ENCODE measurements around the gene DYNC2H1.
"Not testable (repeated sequence)": the region's sequence is repeated elsewhere in the genome, so short reads cannot be mapped to it uniquely, and the experiment has no call there.

Gene DYNC2H1

DNA sequence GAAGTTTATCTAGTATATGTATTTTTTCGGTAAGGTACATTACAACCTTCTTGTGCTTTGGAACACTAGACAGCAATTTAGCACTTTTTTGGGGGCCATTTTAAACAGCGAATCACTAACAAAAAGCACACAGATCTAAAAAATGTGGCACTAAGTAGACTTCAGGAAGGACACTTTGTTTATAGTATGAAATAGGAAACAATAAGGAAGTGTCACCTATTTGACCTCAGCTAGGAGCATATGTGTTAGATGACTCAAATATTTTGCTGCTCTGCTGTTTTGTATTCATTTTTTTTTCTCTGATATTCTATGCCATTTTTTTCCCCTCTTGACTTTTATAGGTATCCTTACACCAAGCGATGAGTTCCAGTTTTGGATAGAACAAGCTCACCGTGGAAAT, 5.6 kb downstream of the DYNC2H1 start:
- no peak for DNase-seq (ENCODE audit: low read depth)

DNA sequence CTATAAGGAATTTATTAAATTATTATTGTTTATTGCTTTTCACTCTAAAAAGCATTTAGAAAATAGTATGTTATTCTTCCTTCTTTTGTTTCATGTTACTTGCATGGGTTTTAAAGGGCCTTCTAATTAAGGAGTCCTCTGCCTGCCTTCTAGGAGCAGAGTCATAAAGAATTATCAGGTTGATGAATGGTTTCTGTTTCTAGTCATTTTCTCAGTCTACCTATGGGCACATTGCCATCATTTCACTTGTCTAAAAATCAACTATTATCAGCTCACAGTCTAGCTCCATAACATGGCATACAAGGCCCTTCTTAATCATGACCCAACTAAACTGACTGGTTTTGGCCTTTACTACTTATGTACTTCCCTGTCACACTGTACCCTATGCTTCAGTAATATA, 16.2 kb downstream of the DYNC2H1 start:
- DNase-seq (ENCODE audit: low read depth), result no peak

DNA sequence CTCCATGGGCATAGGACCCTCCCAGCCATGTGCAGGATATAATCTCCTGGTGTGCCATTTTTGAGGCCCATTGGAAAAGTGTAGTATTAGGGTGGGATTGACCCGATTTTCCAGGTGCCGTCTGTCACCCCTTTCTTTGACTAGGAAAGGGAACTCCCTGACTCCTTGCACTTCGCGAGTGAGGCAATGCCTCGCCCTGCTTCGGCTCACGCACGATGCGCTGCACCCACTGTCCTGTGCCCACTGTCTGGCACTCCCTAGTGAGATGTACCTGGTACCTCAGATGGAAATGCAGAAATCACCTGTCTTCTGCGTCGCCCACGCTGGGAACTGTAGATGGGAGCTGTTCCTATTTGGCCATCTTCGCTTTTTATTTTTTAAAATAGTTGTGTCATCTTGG, 32.8 kb downstream of the DYNC2H1 start:
- not testable (repeated sequence) for DNase-seq (ENCODE audit: low read depth)

DNA sequence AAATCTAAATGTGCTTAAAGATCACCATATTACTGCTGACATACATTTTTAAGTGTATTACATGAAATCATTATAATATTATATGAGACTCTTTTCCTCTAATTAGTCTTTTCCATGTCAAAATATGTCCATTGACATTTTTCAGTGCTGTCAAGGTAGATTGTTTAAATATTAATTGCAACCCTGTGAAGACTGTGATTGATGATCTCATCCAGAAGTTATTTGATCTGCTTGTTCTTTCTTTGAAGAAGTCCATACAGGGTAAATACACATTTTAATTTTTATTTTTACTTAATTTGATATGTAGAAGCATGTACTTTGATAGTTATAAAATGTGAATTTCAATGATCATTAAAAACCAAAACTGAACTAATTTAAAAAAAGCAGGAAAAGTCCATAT, 38.4 kb downstream of the DYNC2H1 start:
- no peak for DNase-seq (ENCODE audit: low read depth)

DNA sequence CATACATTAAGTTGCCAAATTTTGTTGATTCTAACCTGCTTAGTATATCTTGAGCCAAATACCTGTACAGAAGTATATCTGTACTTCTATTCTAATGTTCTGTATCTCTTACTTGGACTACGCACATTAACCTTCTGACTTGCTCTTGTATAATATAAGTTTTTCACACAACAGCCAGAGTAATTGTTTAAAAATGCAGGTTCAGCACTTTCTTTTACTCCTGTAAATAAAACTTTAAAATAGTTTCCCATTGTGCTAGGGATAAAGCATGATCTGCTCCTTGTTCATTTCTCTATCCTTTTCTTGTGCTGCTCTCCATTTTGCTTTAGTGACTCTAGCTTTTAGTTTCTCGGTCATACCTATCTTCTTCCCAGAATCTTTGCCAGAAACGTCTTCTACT, 48.3 kb downstream of the DYNC2H1 start:
- no peak for DNase-seq (ENCODE audit: low read depth)

DNA sequence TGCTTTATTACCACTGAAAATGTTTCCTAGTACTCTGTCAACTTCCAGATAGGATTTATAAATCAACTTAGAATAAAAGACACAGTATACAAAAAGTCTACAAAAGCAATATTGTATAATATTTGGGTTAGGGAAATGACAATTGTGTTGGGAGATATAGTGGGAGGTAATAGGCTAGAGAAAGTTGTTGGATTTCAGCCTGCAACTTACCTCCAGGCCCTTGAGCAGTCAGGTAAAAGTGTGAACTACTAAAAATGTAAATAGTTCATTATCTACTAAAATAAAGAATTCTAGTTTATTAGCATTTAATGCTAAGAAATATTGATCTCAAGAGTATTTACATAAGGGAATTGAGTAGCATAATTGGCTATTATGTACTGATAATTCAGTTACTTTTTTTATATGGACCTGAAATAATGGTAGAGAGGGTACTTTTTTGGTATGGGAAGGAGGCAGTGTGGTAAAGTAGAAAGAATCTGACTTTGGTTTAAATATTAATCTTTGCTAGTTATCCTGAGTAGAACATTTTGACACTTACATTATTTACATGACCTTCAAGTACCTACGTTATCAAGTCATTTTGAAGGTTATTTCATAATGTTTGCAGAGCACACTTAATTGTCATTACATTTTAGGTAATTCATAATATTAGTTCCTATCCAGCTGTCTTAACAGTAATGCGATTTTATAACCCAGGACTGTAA, 55.0 kb downstream of the DYNC2H1 start:
- no peak for DNase-seq (ENCODE audit: low read depth)

DNA sequence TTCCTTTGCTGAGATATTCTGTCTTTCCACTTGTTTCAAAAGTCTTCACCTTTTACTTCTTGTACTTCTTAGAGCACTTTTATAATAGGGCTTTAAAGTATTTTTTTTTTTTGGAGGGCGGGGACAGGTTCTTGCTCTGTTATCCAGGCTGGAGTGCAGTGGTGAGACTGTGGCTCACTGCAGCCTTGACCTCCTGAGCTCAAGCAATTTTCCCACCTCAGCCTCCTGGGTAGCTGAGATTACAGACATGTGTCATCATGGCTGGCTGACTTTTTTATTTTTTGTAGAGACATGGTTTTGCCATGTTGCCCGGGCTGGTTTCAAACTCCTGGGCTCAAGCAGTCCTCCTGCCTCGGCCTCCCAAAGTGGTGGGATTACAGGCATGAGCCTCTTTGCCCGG, 57.9 kb downstream of the DYNC2H1 start:
- no peak for DNase-seq (ENCODE audit: low read depth)

DNA sequence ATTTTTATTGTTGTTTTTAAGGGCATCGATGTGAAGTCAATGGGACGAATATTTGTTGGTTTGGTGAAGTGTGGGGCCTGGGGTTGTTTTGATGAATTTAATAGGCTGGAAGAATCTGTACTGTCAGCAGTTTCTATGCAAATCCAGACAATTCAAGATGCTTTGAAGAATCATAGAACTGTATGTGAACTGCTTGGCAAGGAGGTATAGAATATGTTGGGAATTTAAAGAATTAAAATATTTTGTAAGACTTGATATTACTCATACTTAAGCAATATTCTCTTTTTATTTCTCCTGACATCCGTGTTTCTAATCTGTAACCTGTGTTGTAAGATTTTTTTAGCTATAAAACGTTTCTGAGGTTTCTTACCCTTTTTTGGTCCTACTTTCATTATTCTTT, 61.6 kb downstream of the DYNC2H1 start:
- no peak for DNase-seq (ENCODE audit: low read depth)

DNA sequence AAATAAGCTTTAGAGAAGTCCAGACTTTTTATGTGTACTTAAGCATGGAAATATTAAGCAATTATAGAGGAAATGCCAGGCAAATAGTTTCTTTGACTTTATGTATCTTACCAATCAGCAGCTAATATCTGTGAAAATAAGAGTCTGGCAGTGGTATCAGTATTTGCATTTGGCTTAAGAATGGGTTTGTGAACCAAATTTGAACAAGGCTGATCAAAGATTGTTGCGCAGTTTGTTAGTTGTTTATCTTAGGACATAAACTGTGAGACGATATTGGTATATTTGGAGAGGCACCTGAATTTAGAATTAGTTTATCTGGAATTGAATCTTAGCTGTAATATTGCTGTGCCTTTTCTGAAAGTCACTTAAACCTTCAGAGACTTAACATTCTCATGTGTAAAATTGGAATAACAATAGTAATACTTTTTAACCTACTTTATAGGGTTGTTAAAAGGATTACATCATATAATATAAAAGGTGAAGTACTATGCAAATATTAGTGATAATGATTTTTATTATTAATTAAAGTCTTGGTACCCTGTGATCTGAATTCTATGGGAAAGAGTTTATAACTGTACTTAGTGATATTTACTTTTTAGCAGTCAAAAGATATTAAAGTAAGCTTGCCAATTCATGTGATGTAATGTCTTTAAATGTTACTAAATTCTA, 66.4 kb downstream of the DYNC2H1 start:
- no peak for DNase-seq (ENCODE audit: low read depth)

DNA sequence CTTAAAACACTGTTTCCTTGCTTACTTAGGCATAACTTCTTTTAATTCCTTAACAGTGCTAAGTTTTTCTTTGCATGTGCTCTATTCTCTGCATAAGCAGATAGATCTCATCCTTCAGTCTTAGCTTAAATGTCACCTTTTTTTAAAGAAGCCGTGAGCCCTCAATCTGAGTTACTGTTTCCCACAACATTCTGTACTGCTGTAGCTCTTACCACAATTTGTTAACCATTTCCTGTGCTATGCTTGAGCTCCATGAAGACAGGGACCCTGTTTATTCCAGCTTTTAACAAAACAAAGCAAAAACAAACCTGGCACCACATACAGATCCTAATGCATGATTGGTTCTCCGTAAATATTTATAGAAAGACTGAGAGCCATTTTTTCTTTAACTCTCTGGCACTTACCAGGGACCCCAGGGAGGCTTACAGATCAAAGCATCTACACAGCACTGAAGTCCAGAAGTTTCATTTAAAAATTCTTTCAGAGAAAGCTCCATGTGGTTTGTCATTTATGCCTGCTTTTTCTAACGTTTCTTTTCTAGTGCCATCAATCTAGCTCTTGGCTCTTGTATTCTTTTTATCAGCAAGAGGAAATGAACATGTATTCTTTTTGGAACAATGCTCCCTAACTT, 74.9 kb downstream of the DYNC2H1 start:
- no peak for DNase-seq (ENCODE audit: low read depth)

DNA sequence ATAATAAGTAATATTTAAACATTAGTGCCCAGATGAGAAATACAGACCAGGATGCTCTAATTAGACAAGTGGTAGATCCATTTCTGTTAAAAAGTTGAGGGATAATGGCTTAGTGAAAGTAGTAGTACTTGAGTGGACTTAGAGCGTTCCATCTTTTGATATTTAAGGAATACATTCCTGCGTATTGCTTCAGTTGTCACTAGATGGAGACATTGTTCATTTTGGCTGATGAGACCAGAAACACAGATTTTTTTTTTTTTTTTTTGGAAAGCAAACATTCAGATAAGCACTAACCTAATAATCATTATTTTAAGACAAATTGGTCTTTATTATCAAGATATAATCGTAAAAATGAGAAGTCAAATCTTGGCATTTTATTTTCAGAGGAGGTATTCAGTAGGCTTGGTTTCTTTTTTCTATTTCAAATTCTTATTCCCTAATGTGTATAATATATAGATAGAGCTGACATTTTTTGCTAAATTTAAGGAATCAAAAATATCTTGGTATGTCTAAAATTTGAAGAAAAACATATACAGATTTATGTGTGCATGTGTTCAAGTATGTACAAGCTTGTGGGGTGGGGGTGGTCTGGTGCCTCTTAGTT, 92.9 kb downstream of the DYNC2H1 start:
- no peak for DNase-seq (ENCODE audit: low read depth)

DNA sequence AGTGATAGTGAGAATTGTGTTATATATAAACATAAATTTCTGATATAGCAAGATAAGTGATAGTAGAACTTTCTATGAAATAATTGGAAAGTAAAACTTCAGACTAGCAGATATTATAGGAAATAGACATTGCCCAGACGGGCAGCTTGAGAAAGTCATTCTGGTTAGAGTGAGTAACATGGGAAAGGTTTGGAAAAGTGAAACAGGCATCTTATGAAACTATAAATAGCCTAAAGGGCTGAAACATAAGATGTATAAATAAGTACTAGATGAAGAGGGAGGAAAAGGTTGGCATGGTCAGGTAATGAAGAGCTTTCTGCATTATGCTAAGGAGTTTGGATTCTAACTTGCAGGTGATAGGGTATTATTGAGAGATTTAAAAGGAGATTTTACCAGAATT, 101.3 kb downstream of the DYNC2H1 start:
- DNase-seq (ENCODE audit: low read depth), result no peak

DNA sequence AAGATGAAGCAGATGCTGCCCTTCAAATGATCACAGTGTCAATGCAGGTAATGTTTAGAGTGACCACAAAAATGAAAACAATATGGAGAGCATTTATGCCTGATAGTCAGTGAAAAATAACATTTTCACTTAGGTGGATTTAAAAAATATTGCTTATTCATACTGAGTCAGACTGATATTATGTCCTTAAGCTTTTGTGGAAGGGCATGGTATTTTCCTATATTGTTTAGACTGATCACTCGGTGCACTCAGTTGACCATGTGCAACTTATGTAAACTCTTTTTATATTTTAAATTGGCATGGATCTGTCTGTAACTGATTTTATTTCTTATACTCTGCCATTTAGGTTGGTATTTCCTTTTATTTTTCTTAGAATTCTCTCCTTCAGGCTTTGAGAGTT, 106.6 kb downstream of the DYNC2H1 start:
- DNase-seq (ENCODE audit: low read depth), result no peak

DNA sequence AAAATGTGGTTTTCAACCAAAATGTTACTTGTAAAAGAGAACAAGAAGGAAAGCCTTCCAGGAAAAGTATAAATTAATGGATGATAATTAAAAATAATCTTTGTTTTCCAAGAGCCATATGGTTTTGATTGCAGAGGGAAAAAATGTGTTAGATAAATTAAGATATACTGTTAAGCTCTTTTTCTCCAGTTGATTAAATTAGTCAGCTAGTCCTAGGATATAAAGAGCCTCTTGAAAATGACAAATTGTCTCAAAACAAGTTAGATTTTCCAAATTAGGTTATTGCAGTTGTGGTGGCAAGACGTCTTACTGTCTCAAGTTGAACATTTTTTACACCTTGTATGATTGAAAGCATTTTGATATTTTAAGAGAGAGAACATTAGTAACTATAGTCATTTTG, 110.9 kb downstream of the DYNC2H1 start:
- DNase-seq (ENCODE audit: low read depth), result no peak

DNA sequence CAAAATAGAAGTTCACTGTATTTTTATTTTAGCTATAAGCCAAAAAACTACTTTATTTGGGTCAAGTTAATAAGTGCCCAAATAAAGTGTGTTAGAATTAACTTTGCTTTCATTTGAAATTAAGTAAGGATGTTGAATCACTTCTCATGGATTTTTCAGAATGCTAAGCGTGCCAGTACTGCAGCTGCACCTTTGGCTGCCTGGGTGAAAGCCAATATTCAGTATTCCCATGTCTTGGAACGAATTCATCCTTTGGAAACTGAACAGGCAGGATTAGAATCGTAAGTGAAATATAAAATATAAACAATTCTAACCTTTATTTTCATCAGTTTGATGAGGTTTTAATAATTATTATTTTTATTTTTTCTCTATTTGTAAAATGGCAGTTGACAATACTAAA, 113.6 kb downstream of the DYNC2H1 start:
- no peak for DNase-seq (ENCODE audit: low read depth)

DNA sequence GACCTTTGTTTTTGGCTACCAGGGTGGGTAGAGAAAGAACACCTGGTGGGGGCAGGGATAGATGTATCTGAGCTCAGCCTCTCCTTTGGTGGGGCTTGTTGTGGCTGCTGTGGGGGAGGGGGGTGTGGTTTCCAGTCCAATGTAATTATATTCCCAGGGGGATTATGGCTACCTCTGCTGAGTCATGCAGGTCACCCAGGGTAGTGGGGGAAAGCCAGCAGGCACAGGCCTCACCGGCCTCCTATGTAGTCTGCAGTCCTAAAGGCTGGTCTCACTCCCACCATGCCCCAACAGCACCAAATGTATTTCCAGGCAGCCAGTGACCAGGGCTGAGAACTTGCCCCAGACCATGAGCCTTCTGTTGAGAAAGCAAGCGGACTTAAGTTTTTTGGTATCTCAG, 119.6 kb downstream of the DYNC2H1 start:
- no peak for DNase-seq (ENCODE audit: low read depth)

DNA sequence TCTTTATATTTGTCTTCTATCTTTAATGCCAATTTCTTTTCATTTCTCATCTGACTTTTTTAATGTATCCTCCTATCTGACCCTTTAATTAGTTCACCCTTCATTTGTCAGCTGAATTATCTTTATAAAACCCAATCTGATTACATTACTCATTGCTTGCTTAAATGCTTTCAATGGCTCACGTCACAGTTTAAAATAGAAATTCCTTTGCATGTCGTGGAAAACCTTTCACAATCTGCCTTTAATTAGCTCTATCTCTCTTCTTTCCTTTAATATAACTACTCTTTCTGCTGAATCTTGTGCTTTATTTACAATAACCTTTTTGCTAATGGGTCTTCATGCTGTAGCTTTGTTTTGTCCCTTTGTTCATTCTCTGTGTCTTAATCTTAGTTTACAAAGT, 125.7 kb downstream of the DYNC2H1 start:
- DNase-seq (ENCODE audit: low read depth), result no peak

DNA sequence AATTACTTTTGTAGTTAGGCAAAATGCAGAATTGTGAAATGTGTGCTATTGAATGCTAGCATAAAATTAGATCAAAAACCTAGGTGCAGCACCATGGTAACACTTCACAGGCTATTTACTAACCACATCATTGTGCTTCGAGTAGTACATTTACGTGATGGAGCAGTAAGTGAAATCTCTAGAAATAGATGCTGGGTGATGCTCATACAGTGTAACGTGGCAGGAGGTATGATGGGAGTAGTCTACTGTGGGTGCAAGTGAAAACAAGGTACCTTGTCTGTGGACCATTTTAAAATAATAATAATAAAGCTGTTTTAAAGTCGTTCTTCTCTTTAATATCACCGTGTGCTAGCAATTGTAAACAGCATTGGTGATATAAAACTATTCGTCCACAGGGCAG, 132.3 kb downstream of the DYNC2H1 start:
- DNase-seq (ENCODE audit: low read depth), result no peak

DNA sequence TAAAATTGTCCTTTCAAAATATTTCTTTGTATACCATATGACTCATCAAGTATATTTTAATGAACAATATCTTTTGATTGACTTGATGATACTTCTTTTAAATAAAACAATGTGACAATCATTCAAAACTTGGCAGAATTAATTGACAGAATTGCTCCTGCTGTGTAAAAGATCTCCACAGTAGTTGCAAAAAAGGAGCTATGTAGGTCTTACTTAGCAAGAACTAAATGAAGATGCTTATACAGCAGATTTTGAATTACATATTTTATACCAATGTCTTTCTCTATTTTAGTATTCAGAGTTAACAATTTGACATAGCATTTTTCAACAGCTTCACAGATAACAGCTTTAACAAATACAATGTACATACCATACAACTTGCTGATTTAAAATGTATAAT, 144.9 kb downstream of the DYNC2H1 start:
- DNase-seq (ENCODE audit: low read depth), result no peak

DNA sequence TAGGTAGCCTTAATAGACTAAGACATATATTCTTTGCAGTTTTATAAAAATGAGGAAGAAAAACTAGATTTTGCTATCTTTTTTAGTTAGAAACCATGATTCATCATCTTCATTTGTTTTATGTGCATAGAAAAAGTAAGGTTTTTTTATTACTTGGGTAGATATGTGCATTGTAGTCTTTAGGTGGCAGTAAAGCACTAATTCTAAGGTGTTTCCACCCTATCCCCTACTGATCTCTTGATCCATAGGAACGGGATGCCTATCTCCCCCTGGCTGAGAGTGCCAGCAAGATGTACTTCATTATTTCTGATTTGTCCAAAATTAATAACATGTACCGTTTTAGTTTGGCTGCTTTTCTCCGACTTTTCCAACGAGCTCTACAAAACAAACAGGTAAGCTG, 148.1 kb downstream of the DYNC2H1 start:
- DNase-seq (ENCODE audit: low read depth), result no peak

DNA sequence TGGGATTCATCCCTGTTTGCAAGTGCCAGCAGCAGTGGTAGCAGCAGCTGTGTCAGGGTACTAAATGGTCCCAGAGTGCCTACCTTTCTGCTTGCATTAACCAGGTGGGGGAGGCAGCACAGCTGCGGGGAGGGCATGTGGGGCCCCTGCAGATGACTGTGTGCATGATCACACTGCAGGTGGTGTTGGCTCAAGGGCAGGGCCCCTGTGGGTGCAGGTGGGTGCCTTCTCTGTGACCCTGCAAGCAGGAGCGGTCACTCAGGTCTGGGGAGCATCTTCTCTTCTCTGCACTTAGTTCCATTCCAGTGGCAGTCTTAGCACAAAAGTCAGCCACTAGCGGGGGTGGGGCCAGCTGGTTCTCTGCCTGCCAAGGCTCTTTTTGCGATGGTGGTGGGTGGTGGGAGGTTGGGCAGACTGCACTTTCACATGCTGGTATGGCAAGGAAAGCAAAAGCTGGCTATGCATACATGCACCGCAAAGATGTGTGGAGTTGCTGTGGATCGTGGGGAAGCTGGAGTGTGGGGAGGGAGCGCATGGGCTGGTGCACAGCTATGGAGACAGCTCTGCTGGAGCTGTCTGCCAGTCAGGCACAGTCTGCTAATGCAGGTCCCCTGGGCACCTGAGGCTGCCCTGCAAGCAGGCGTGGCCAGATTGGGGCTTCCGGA, 157.1 kb downstream of the DYNC2H1 start:
- DNase-seq (ENCODE audit: low read depth), result no peak

DNA sequence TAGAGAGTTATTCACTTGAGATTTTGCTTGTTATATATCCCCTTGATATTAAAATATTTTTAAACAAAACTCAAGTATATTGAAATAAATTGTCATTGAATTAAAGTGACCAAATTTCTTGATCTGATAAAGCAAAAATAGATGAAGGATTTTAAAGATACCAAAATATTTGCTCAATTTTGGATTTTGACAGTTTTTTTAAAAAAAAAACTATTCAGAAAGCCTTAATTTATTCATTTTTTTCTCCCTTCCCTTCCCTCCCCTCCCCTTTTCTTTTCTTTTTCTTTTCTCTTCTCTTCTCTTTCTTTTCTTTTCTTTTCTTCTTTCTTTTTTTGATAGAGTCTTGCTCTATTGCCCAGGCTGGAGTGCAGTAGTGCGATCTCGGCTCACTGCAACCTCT, 163.7 kb downstream of the DYNC2H1 start:
- DNase-seq (ENCODE audit: low read depth), result no peak

DNA sequence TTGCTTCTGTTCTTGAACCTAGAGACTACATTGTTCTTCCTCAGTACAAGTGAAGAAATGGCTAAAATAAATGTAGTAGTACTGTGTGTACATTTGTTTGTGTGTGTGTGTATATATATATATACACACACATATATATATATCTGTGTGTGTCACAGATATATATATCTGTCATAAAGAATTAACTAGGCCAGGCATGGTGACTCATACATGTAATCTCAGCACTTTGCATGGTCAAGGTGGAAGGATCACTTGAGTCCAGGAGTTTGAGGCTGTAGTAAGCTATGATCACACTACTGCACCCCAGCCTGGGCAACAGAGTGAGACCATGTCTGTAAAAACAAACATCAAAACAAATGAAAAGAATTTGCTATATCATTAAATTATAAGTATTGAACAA, 164.8 kb downstream of the DYNC2H1 start:
- DNase-seq (ENCODE audit: low read depth), result no peak
